ENCODE measurements around the gene PCSK6.

Gene PCSK6

DNA sequence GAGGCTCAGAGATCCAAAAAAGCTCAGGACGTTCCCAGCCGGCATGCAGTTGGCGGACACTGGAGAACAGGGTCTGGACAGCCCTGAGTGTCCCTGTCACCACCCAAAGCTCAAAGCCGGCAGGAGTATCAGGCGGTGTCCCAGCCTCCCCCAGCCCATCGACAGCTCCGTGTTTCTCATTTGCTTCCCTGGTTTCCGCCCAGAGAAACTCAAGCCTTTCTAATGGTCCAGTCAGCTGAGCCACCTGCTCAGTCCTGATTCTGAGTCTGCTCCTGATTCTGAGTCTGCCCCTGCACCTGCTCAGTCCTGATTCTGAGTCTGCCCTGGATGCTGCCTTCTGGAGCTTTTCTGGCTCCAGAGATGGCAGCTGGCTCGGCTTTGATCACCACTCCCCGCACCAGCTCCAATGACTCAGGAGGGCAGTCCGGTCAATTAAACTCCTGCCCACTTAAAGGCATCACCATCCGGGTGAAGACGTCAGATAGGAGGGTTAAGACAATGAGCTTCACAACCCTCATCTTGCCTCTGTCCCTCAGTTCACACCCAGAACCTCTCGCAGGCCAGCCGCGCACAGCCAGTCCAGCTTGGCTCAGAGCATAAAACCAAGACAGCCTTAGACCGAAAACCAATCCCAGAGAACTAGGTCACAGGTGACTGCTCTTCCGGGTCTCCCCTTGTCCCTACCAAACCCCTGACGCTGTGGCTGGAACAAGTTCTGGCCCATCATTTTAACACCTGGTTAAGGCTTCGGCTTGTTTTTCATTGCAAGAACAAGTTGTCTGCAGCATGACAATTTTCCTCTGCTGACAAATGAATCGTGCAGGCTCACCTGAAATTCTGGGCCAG lies 6.8 kb downstream of the PCSK6 start:
- no peak for TF ChIP-seq CEBPB (IDR thresholded peaks at IDR 0.05)
- TF ChIP-seq, protein P1, sequence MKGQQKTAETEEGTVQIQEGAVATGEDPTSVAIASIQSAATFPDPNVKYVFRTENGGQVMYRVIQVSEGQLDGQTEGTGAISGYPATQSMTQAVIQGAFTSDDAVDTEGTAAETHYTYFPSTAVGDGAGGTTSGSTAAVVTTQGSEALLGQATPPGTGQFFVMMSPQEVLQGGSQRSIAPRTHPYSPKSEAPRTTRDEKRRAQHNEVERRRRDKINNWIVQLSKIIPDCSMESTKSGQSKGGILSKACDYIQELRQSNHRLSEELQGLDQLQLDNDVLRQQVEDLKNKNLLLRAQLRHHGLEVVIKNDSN (IDR thresholded peaks at IDR 0.05) = no peak
- TF ChIP-seq, protein P2, sequence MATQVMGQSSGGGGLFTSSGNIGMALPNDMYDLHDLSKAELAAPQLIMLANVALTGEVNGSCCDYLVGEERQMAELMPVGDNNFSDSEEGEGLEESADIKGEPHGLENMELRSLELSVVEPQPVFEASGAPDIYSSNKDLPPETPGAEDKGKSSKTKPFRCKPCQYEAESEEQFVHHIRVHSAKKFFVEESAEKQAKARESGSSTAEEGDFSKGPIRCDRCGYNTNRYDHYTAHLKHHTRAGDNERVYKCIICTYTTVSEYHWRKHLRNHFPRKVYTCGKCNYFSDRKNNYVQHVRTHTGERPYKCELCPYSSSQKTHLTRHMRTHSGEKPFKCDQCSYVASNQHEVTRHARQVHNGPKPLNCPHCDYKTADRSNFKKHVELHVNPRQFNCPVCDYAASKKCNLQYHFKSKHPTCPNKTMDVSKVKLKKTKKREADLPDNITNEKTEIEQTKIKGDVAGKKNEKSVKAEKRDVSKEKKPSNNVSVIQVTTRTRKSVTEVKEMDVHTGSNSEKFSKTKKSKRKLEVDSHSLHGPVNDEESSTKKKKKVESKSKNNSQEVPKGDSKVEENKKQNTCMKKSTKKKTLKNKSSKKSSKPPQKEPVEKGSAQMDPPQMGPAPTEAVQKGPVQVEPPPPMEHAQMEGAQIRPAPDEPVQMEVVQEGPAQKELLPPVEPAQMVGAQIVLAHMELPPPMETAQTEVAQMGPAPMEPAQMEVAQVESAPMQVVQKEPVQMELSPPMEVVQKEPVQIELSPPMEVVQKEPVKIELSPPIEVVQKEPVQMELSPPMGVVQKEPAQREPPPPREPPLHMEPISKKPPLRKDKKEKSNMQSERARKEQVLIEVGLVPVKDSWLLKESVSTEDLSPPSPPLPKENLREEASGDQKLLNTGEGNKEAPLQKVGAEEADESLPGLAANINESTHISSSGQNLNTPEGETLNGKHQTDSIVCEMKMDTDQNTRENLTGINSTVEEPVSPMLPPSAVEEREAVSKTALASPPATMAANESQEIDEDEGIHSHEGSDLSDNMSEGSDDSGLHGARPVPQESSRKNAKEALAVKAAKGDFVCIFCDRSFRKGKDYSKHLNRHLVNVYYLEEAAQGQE (IDR thresholded peaks at IDR 0.05; ENCODE audit: low read depth) = no peak

DNA sequence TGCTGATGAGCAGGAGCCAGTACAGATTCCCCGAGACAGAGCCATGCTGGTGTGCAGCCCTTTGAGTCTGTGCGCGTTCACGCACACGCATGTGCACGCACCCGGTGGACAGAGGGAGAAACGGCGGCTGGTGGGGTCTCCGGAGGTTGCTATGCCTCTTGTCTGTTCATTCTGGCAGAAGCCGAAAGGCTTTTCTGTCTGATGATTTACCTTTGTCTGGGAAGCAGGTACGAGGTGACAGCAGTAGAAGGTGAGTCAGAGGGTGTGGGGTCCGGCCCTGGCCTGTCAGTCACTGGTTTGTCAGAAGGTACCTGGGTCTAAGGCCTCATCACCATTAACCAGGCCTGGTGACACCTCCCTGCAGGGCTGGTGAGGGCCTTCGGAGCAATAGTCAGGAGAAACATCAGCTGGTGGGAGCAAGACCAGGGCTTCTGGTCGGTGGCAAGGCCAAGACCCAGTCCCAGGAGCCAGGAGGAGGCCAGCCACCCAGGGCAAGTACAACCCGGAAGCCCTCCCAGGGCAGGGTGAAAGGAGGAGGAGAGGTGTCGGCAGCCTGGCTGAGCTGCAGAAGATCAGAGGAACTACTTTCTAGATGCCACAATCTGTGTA lies 7.5 kb downstream of the PCSK6 start:
- no peak for TF ChIP-seq EP300 (IDR thresholded peaks at IDR 0.05; ENCODE audit: borderline replicate concordance)
- TF ChIP-seq CREB1 (IDR thresholded peaks at IDR 0.05; ENCODE audit: low read depth) = no peak
- TF ChIP-seq TCF12 (IDR thresholded peaks at IDR 0.05; ENCODE audit: low read depth) = no peak
- no peak for TF ChIP-seq YY1 (IDR thresholded peaks at IDR 0.05; ENCODE audit: low read depth)
- TF ChIP-seq NFIC (IDR thresholded peaks at IDR 0.05) = no peak
- TF ChIP-seq CEBPB (IDR thresholded peaks at IDR 0.05) = no peak
- TF ChIP-seq TAF1 (IDR thresholded peaks at IDR 0.05; ENCODE audit: low read depth) = no peak
- no peak for TF ChIP-seq TEAD4 (IDR thresholded peaks at IDR 0.05)
- no peak for TF ChIP-seq EGR1 (IDR thresholded peaks at IDR 0.05)
- TF ChIP-seq, protein P2 (IDR thresholded peaks at IDR 0.05; ENCODE audit: low read depth) = no peak
- no peak for TF ChIP-seq RAD21 (IDR thresholded peaks at IDR 0.05; ENCODE audit: low read depth)
- TF ChIP-seq ZBTB7A (IDR thresholded peaks at IDR 0.05; ENCODE audit: low read depth) = no peak
- TF ChIP-seq, protein P1 (IDR thresholded peaks at IDR 0.05) = no peak
- no peak for TF ChIP-seq FOXM1 (IDR thresholded peaks at IDR 0.05; ENCODE audit: borderline replicate concordance, low read depth)
- TF ChIP-seq, protein P3, sequence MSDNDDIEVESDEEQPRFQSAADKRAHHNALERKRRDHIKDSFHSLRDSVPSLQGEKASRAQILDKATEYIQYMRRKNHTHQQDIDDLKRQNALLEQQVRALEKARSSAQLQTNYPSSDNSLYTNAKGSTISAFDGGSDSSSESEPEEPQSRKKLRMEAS (IDR thresholded peaks at IDR 0.05) = no peak

DNA sequence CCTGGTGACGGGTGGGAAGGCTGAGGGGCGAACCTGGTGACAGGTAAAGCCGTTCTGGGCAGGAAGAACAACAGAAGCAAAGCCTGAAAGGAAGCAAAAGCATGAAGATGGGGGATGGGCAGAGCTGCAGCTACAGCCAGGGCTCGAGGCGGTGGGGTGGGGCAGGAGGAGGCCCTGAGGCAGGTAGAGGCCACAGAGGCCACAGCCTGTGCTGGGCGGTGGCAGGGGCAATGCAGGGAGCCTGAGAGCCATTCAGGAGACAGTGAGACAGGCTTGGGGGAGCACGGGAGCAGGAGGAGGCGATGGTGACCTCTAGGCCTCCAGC lies 8.2 kb downstream of the PCSK6 start:
- TF ChIP-seq, protein P2 (IDR thresholded peaks at IDR 0.05; ENCODE audit: low read depth) = no peak
- no peak for TF ChIP-seq FOXM1 (IDR thresholded peaks at IDR 0.05; ENCODE audit: borderline replicate concordance, low read depth)

DNA sequence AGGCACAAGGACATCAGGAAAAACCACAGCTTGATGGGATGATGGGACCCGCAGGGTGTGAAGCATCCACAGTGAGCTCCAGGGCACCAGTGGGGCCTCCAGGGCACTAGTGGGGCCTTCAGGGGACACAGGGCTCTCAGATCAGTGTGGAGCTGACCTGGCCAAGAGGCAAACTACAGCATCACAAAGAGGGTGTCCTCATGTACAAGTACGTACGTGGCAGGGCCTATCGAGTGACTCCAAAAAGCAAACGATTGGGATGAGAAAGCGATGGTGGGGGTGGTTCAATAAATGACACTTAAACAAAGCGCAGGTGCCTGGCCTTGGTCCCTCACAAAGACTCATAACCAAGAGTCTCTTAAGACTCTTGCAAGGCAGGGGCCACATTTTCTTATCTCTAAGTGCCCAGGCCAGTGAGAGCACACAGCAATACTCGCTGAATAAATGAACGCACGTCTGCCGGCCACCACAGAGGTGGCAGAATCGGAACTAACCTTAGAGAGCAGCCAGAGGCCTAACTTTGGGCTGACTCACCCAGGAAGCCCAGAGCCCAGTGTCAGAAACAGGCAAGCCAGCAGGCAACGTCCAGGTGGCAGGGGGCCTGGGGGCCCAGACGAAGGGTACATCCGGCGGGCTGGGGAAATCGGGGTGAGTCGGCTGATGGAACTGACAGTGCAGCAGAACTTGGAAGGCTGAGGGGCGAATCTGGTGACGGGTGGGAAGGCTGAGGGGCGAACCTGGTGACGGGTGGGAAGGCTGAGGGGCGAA lies 8.7 kb downstream of the PCSK6 start:
- TF ChIP-seq ZBTB7A (IDR thresholded peaks at IDR 0.05; ENCODE audit: low read depth) (no peak), TCF12 (IDR thresholded peaks at IDR 0.05; ENCODE audit: low read depth) (no peak), TAF1 (IDR thresholded peaks at IDR 0.05; ENCODE audit: low read depth) (no peak), CEBPB (IDR thresholded peaks at IDR 0.05) (no peak), NFIC (IDR thresholded peaks at IDR 0.05) (no peak), EP300 (IDR thresholded peaks at IDR 0.05; ENCODE audit: borderline replicate concordance) (no peak), TEAD4 (IDR thresholded peaks at IDR 0.05) (no peak), EGR1 (IDR thresholded peaks at IDR 0.05) (no peak), RAD21 (IDR thresholded peaks at IDR 0.05; ENCODE audit: low read depth) (no peak), FOXM1 (IDR thresholded peaks at IDR 0.05; ENCODE audit: borderline replicate concordance, low read depth) (no peak), YY1 (IDR thresholded peaks at IDR 0.05; ENCODE audit: low read depth) (no peak), CREB1 (IDR thresholded peaks at IDR 0.05; ENCODE audit: low read depth) (no peak)
- TF ChIP-seq, protein P3 (IDR thresholded peaks at IDR 0.05) = no peak
- TF ChIP-seq, protein P2 (IDR thresholded peaks at IDR 0.05; ENCODE audit: low read depth) = no peak

All from Ishikawa (cell line).